D341Med (cell line): ENCODE data around the gene CLDN14.
"Not testable (repeated sequence)": the region's sequence is repeated elsewhere in the genome, so short reads cannot be mapped to it uniquely, and the experiment has no call there.

ENCODE experiments used
- DNase-seq: peaks from one replicate; pipeline ENCODE4 v3.0.0; 2012; ENCODE audit warnings: low spot score

CLDN14 gene

GRCh38 chr21:36501589-36501892 is 21.6 kb upstream of the CLDN14 start:
- DNase-seq: no peak

DNA sequence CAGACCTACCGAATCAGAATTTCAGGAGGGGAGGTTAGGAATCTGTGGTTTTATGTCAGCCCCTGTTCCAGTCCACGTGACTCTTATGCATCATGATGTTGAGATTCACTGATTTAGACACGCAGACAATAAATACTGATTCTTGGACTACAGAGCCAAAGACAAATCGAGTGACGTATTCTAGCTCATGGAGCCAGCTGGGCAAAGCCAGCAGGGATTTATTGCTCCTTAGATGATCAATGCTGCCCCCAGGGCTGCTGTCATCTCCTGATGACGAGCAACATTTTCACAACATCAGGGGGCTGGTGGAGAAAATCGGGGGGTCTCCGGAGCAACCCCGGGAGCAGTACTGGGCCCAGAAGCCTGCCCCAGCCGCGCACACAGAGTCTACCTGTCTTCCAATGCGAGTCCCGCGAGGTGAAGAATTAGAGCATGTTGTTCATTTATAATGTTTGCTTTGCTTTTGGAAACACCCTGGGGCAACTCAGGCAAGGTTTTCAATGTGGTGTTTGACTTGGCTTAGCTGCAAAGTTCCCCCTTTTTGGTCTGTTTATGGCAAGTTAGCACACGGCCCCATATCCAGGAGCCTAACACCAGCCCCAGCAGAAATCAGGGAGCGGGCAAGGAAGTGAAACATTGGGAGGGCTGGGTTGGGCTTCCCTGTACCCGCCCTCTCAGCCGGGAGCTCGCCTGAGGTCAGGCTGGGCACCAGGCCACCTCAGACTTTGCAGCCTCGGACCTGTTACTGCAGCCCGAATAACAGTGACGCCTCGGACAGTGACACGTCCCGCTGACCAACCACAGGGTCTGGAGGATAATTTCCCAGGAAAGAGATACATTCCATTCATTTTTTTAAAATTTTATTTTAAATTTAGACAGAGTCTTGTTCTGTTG is 19.9 kb upstream of the CLDN14 start:
- no peak for DNase-seq

DNA sequence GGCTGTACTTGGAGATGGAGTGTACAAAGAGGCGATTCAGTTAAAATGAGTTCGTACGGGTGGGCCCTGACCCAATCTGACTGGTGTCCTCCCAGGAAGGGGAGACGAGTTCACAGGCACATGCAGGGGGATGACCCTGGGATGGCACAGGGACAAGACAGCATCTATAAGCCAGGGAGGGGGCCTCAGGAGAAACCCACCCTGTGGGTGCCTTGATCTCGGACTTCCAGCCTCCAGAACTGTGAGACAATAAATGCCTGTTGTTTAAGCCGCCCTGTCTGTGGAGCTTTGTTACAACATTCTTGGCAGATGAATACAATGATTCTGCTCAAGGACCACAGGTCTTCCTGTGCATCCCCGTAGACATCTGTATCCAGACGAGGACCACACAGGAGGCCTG is 14.6 kb upstream of the CLDN14 start:
- no peak for DNase-seq

DNA sequence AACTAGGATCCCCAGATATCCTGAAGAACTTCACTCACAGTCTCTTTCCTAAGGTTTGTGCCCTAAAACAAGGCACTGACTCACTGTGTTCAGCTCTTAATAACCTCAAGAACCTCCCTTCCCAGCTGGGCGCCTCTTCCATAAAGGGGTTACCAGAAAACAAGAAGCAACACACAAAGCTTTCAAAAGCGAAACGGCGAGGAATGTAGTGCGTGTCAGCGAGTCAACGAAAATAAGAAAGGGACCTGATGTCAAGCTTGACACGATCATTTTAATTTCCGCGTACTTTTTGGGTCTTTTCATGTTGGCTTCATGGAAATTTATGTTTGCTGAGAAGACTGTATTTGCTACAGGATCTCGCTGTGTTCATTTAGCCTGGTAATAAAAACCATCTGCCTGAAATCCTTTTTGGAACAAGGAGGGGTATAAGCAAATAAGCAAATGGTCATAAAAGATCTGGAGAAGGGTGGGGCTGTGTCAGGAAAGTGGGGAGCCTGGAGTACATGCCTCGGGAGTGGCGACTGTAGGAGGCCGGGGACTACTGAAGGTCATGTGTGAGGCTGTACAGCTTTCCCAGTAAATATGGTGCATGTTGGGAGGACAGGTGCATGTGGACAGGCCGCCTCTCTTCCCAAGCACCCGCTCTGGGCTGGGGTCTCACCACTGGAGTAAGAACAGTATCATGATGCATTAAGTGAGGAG is 11.4 kb upstream of the CLDN14 start:
- DNase-seq: no peak

GRCh38 chr21:36489776-36490165 is 9.8 kb upstream of the CLDN14 start:
- DNase-seq: no peak

DNA sequence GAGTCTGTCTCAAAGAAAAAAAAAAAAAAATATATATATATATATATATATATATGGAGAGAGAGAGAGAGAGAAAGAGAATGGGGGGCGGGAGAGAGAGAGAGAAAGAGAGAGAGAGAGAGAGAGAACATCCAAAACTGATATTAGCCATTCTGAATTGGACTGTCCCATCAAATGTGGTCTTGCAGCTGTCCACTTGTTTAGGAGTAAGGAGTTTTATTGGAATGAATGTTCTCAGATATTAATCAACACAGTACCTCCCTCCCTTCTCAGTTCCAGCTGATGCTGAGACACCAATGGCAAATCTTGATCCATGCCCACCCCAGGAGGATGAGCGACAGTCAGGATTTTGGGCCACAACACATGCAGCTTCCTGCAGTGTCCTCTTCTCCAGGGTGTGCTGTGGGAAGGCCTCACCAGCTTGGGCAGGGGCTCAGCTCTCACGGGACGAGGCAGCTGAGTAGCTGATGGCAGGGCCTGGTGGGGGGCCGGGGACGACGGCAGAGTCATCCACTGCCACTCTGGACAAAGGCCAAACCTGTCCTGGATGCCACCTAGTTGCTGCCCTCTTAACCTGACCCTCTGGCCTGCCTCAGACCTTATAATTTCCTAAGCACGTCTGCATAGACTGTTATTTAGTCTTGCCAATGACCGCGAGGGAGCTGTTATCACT is 9.3 kb upstream of the CLDN14 start:
- DNase-seq: no peak

DNA sequence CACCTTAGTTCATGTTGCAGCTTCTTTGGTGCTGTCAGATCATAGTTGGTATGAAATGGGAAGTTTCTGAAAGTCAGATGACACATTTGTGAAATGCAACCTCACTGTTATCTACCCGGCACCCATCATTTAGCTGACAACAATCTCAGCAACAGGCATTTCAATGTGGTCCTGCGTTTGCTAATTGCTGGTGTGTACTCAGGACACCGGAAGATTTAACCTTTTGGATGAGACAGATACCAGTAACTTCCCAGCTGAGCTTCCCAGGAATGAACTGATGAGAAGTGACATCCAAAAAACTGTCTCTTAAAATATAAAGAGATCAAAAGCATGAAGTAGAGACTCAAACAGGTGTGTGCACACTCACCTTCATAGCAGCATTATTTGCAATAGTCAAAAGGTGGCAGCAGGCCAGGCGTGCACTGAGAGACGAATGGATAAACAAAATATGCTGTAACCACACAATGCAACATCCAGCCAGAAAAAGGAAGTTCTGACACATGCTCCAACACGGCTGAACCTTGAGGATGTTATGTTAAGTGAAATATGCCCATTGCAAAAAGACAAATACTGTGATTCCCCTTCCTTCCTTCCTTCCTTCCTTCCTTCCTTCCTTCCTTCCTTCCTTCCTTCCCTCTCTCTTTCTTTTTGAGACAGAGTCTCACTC is 7.9 kb upstream of the CLDN14 start:
- DNase-seq: no peak

- DNase-seq: no peak
Observed at GRCh38 chr21:36486246-36486645, 6.3 kb upstream of the CLDN14 start.

GRCh38 chr21:36485476-36485875 is 5.6 kb upstream of the CLDN14 start:
- DNase-seq: no peak

- no peak for DNase-seq
Observed at GRCh38 chr21:36483095-36483494, 3.2 kb upstream of the CLDN14 start.

DNA sequence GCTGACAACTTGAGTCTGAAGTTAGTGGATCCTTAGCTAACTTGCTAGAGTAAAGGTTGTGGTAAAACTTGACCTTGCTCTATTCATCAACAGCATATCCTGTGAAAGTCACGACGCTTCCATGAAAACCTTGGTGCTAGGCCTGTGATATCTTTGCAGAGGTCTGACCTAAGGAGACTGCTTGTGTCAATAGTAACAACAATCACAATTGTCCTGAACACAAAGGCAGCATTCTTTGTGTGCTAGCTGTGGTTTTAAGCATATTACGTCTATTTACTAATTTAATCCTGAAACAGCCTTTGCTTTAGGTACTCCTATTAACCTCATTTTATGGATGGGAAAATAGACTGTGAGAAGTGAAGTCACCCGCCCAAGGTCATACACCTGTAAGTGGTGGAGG is 2.8 kb upstream of the CLDN14 start:
- no peak for DNase-seq

- no peak for DNase-seq
Observed at GRCh38 chr21:36482181-36482580, 2.3 kb upstream of the CLDN14 start.

- DNase-seq: no peak
Observed at GRCh38 chr21:36481639-36482038, 1.7 kb upstream of the CLDN14 start.

GRCh38 chr21:36480618-36481017 is 696 bp upstream of the CLDN14 start:
- no peak for DNase-seq

DNA sequence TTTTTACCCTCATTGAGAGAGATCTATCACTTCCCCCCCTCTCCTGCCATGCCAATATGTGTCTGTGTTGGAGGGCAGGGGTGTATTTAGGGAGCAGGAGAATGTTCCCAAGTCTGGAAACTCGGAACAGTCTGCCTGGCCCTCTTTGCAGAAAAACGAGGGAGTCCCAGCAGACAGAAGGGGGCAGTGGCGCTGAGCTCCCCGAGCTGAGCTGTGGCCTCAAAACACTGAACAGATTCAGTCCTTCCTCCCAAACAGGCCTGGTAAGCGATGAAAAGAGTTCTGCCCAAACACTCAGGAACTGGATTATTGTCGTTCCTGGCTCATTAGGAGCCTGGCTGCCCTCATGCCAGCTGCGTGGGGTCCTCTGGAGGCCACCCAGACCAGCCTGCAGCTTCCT is 981 bp downstream of the CLDN14 start:
- no peak for DNase-seq

DNA sequence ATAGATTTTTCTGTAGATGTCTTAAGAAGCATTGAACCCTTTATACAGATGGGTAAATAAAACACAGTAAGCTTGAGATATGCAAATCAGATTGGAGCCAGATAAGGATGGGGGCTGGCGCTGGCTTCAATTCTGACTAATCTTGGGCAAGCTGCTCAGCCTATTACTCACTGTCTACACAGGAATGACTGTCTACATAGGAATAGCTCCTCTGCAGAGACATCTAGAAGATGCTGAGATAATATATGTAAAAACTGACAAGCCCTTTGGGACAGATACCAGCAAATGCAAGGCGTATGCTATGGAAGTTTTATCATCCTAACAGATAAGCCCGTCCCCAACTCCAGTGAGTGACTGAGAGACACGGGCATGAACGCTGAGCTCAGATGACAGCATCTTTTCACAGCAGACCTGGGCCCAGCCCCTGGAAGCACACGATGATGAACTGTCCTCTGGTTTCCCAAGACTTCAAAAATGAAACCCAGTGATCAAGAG is 1.7 kb downstream of the CLDN14 start:
- no peak for DNase-seq

DNA sequence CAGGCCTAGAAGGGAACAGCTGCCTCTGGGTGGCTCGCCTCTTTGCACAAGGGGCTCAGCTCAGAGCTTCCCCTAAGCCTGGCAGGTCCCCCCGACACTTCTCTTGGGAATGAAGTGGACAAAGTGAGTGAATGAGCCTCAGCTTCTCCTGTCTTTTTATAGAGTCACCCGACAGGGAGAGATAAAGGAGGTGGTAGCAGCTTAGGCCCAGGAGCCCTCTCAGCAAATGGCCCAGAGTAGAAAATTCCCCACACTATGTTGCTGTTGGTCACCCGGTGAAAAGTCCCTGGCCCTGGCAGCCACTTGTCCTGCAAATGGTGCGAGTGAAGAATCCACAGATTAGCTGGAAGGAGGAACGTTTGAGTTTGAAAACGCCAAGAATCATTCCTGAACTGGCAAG is 2.4 kb downstream of the CLDN14 start:
- DNase-seq: no peak

GRCh38 chr21:36477001-36477400 is 2.9 kb downstream of the CLDN14 start:
- no peak for DNase-seq

- not testable (repeated sequence) for DNase-seq
Observed at GRCh38 chr21:36476541-36476940, 3.4 kb downstream of the CLDN14 start.

DNA sequence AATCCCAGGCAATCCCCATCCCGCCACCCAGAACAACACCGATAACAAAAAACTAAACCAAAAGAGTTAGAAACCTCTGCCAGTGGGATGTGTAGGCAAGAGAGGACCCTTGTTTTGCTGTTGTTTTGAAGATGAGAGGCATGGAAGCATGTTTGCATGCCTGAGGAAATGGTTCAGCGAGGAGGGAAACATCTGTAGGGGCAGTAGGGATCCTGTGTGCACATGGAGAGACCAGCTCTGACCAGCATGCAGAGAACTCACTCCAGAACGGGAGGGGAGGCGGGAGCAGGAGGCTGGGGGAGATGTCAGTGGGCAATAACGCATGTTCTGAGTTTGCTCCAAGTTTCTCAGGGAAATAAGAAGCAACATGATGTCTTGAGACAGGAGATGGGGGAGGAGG is 5.3 kb downstream of the CLDN14 start:
- no peak for DNase-seq

DNA sequence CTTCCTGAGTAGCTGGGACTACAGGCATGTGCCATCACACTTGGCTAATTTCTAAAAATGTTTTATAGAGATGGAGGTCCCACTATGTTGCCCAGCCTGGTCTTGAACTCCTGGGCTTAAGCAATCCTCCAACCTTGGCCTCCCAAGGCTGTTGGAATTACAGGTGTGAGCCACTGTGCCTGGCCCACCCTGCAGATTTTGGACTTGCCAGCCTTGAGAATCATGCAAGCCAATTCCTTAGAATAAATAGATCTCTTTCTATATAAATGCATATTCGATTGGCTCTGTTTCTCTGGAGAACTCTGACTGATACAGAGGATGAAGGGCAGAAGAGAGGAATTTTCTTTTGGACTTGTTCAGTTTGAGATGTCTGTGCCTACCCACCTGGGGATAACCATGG is 6.7 kb downstream of the CLDN14 start:
- DNase-seq: no peak

GRCh38 chr21:36472377-36472776 is 7.5 kb downstream of the CLDN14 start:
- no peak for DNase-seq
